ENCODE data around the gene LSR. TPM values are rescaled to one million over a fixed set of nuclear protein-coding genes. Genes with fewer than 3 reads are reported as not detected.
A peak's percentile ranks its signal among the peaks of the same experiment; 100 is the strongest.
"Not testable (repeated sequence)": the region's sequence is repeated elsewhere in the genome, so short reads cannot be mapped to it uniquely, and the experiment has no call there.

LSR gene
- total RNA-seq, 1 donor from 2014 or later, result 42.8 TPM

GRCh38 chr19:35267353-35267817, 18.6 kb downstream of the LSR start:
- no peak for DNase-seq (ENCODE audit: low read depth)

GRCh38 chr19:35267818-35268535, 19.2 kb downstream of the LSR start:
- peak; percentile 18 for DNase-seq (ENCODE audit: low read depth)

- DNase-seq (ENCODE audit: low read depth), result no peak
Measured at GRCh38 chr19:35268536-35269437, 20.0 kb downstream of the LSR start, which contains the start of gene USF2. USF2 (plus strand) TSS chr19:35268962; CDS start chr19:35269102, 140 bp downstream.

DNA sequence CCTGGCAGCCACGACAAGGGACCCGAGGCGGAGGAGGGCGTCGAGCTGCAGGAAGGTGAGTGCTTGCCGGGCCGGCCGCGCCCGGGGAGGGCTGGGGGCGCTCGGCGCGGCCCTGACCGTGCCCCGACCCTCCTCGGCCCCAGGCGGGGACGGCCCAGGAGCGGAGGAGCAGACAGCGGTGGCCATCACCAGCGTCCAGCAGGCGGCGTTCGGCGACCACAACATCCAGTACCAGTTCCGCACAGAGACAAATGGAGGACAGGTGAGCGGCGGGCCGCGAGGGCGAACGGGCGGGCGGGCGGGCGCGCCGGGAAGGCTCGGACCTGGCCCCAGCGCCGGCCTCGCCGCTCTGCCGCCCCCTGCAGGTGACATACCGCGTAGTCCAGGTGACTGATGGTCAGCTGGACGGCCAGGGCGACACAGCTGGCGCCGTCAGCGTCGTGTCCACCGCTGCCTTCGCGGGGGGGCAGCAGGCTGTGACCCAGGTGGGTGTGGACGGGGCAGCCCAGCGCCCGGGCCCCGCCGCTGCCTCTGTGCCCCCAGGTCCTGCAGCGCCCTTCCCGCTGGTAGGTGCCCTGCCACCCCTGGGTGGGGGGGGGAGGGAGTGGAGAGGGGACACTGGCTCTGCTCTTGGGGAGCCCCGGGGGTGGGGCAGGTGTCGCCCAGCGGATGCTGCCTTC, 20.8 kb downstream of the LSR start:
- peak; percentile 65 for DNase-seq (ENCODE audit: low read depth)

- no peak for DNase-seq (ENCODE audit: low read depth)
Measured at GRCh38 chr19:35270381-35270811, 21.6 kb downstream of the LSR start.

DNA sequence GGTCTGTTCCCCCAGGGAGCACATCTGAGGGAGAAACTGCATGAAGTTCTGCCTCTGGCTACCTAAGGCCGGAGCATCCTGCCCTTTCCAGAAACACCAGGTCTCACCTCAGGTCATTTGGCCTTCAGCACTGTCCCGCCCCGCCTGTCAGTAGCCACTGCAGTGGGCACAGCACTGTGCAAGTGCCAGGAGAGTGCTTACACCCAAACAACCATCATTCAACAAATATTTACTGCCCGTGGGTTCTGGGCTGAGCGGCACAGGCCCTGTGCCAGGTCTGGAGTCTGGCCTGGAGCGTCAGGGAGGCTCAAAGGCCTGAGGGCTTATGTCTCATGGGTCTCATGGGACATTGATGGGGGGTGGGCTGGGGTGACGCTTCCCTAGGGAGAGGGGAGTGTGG, 22.7 kb downstream of the LSR start:
- DNase-seq (ENCODE audit: low read depth), result no peak

- DNase-seq (ENCODE audit: low read depth), result no peak
Measured at GRCh38 chr19:35272122-35272719, 23.4 kb downstream of the LSR start.

- no peak for DNase-seq (ENCODE audit: low read depth)
Measured at GRCh38 chr19:35272954-35273649, 24.3 kb downstream of the LSR start.

GRCh38 chr19:35273686-35274259, 25.0 kb downstream of the LSR start:
- DNase-seq (ENCODE audit: low read depth), result no peak

DNA sequence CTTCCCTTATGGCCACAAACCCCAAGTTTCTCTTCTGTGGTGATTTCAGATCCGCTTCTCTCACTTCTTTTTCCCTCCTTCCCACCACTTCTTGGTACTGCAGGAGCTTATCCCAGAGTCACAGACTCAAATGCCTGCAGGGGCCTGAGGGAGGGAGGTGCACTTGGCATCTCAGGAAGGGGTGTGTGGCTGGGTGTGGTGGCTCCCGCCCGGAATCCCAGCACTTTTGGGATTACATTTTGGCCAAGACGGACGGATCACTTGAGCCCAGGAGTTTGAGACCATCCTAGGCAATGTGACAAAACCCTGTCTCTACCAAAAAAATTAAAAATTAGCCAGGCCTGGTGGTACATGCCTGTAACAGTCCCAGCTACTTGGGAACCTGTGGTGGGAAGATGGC, 25.5 kb downstream of the LSR start:
- no peak for DNase-seq (ENCODE audit: low read depth)

- DNase-seq (ENCODE audit: low read depth), result no peak
Measured at GRCh38 chr19:35276706-35277281, 28.0 kb downstream of the LSR start.

- no peak for DNase-seq (ENCODE audit: low read depth)
Measured at GRCh38 chr19:35278578-35279284, 29.9 kb downstream of the LSR start.

- DNase-seq (ENCODE audit: low read depth), result no peak
Measured at GRCh38 chr19:35279374-35279773, 30.6 kb downstream of the LSR start.

DNA sequence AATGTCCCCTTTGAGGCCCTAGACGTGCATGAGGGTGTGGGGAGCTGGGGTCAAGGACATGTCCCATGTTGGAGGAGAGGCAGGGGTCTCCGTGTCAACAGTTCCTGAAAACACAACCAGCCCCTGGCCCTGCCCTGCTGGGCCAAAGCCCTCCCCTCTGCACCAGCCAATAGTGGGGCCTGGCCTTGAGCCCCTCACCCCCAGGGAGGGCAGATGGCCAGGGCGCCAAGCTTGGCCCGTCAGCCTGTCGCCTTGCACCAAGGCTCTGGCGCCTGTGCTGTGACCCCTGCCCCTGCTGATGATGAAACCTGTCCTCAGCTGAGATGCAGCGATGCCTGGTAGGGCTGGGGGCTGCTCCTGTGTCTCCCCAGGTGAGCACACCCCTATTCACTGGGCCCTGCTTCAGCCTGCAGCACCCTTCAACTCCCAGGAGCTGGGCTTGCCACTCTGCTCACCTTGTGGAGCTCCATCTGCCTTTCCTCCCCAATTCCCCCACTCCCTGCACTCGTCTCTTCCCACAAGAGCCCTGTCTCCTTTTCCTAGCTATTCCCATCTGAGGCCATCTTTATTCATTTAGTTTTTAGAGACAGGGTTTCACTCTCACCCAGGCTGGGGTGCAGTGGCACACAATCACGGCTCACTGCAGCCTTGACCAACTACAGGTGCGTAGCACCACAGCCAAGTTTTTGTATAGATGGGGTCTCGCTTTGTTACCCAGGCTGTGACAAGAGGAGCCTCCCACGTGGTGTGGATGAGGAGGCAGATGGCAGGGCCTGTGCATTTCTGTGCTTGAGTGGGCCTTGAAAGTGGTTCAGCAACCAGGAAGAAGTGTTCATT, 31.4 kb downstream of the LSR start:
- DNase-seq (ENCODE audit: low read depth), result no peak

DNA sequence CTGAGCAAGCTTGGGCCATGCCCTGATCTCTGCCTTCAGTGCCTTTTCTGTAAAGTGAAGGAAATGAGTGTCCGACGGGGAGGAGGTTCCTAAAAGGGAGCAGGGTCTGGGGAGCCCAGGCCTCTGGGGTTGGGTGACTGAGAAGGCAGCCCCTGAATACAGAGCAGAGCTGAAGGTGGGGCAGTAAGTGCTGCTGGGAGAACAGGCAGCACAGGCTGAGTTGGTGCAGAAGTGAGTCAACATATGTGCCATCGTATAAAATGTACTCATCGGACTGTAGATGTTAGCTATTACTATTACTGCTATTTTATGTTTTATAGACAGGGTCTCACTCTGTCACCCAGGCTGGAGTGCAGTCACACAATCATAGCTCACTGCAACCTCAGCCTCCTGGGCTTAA, 32.5 kb downstream of the LSR start:
- no peak for DNase-seq (ENCODE audit: low read depth)

- DNase-seq (ENCODE audit: low read depth), result no peak
Measured at GRCh38 chr19:35284153-35285094, 35.6 kb downstream of the LSR start.

GRCh38 chr19:35285095-35285449, 36.3 kb downstream of the LSR start:
- no peak for DNase-seq (ENCODE audit: low read depth)

GRCh38 chr19:35285465-35285864, 36.7 kb downstream of the LSR start:
- not testable (repeated sequence) for DNase-seq (ENCODE audit: low read depth)
